ENCODE measurements around the gene KLHL11.
A peak's percentile ranks its signal among the peaks of the same experiment; 100 is the strongest.
"Not testable (repeated sequence)": the region's sequence is repeated elsewhere in the genome, so short reads cannot be mapped to it uniquely, and the experiment has no call there.

Gene KLHL11

GRCh38 chr17:41882756-41883155 is 17.5 kb upstream of the KLHL11 start:
- DNase-seq: no peak

- no peak for DNase-seq
These were observed 14.9 kb upstream of the KLHL11 start for GRCh38 chr17:41880130-41880529.

- not testable (repeated sequence) for DNase-seq
These were observed 9.1 kb upstream of the KLHL11 start for GRCh38 chr17:41874293-41874670.

GRCh38 chr17:41873559-41874292 is 8.5 kb upstream of the KLHL11 start:
- no peak for DNase-seq

GRCh38 chr17:41871789-41872188 is 6.6 kb upstream of the KLHL11 start:
- DNase-seq: no peak

- no peak for DNase-seq
These were observed 5.4 kb upstream of the KLHL11 start for GRCh38 chr17:41870627-41871026.

GRCh38 chr17:41870097-41870496 is 4.9 kb upstream of the KLHL11 start:
- DNase-seq: no peak

- no peak for DNase-seq
These were observed 4.2 kb upstream of the KLHL11 start for GRCh38 chr17:41869426-41869825.

- no peak for DNase-seq
These were observed 3.3 kb upstream of the KLHL11 start for GRCh38 chr17:41868568-41868967.

GRCh38 chr17:41865596-41865893 is 322 bp upstream of the KLHL11 start:
- no peak for DNase-seq

GRCh38 chr17:41864498-41864835 is 756 bp downstream of the KLHL11 start:
- DNase-seq: no peak

GRCh38 chr17:41863074-41863848 is 2.0 kb downstream of the KLHL11 start:
- DNase-seq: peak; percentile 13 to 15

GRCh38 chr17:41860254-41860931 is 4.8 kb downstream of the KLHL11 start:
- DNase-seq: no peak

- not testable (repeated sequence) for DNase-seq
These were observed 13.8 kb downstream of the KLHL11 start for GRCh38 chr17:41851382-41851781.

- no peak for DNase-seq
These were observed 15.8 kb downstream of the KLHL11 start for GRCh38 chr17:41849251-41849990.

GRCh38 chr17:41848788-41849187 is 16.4 kb downstream of the KLHL11 start:
- no peak for DNase-seq

- DNase-seq: no peak
These were observed 20.3 kb downstream of the KLHL11 start for GRCh38 chr17:41844971-41845370.

GRCh38 chr17:41840781-41841180 is 24.4 kb downstream of the KLHL11 start:
- not testable (repeated sequence) for DNase-seq

- not testable (repeated sequence) for DNase-seq
These were observed 25.8 kb downstream of the KLHL11 start for GRCh38 chr17:41839448-41839847.

- no peak for DNase-seq
These were observed 27.3 kb downstream of the KLHL11 start, which contains the start of gene KLHL10 for GRCh38 chr17:41837761-41838538. Gene KLHL10, plus strand, starts transcription at chr17:41837825. Its CDS starts 108 bp downstream, at chr17:41837933.

GRCh38 chr17:41836550-41837196 is 28.6 kb downstream of the KLHL11 start:
- DNase-seq: no peak
